Breast epithelium (tissue), 3 donors: Measurements from ENCODE around the gene NRXN2.
A peak's percentile ranks its signal among the peaks of the same experiment; 100 is the strongest.

Experiments
- POLR2A ChIP-seq: fragments of 450-650 bp; IDR thresholded peaks from one replicate; pipeline ENCODE4 v1.6.1; 2016; ENCODE audit warnings: antibody characterized with exemption, mild to moderate bottlenecking, moderate library complexity
- POLR2AphosphoS5 ChIP-seq, 3 donors: sonication (generic); formaldehyde crosslinking; IDR thresholded peaks; one replicate each; pipeline ENCODE4 v1.6.1; 2017; ENCODE audit warnings: antibody characterized with exemption in 3 of 3
- TF ChIP-seq, protein P1 (sequence below), 3 donors: fragments of 450-650 bp; IDR thresholded peaks; one replicate each; pipeline ENCODE4 v1.5.1; 2016 to 2017; ENCODE audit warnings: antibody characterized with exemption in 3 of 3, mild to moderate bottlenecking in 3 of 3, moderate library complexity in 3 of 3

DNA sequence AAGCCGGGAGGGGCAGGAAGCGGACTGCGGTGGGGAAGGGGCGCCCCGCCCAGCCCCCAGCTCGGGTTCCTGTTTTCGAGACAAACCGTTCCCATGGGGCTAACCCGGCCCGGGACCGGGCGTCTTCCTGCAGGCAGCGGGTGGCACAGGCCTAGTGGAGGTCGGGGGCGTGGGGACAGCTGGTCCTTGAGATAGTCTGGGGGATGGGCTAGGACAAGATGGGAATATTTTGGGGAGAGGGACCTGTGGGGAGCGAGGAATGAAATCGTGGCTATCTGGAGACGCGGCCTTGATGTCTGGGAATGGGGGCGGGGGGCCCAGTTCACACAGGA lies 22.2 kb upstream of the NRXN2 start:
- TF ChIP-seq, protein P1, sequence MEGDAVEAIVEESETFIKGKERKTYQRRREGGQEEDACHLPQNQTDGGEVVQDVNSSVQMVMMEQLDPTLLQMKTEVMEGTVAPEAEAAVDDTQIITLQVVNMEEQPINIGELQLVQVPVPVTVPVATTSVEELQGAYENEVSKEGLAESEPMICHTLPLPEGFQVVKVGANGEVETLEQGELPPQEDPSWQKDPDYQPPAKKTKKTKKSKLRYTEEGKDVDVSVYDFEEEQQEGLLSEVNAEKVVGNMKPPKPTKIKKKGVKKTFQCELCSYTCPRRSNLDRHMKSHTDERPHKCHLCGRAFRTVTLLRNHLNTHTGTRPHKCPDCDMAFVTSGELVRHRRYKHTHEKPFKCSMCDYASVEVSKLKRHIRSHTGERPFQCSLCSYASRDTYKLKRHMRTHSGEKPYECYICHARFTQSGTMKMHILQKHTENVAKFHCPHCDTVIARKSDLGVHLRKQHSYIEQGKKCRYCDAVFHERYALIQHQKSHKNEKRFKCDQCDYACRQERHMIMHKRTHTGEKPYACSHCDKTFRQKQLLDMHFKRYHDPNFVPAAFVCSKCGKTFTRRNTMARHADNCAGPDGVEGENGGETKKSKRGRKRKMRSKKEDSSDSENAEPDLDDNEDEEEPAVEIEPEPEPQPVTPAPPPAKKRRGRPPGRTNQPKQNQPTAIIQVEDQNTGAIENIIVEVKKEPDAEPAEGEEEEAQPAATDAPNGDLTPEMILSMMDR (IDR thresholded peaks at IDR 0.05), result no peak
- TF ChIP-seq POLR2A (no peak), POLR2AphosphoS5 (IDR thresholded peaks at IDR 0.05) (peak in 1 of 3 donors; percentile 15)
